Endometrial microvascular endothelial cells (primary cell): Measurements from ENCODE around the gene LTB4R2. TPM values are rescaled to one million over a fixed set of nuclear protein-coding genes. Genes with fewer than 3 reads are reported as not detected.

Experiments used
- in situ Hi-C: cut with HindIII; loops from 2 replicates; pipeline ENCODE4 v1.10.0; 2017; ENCODE audit warnings: low sequenced_read_pairs, low pct_unique_long_range_greater_than_20kb; ENCODE audit errors: inconsistent ontology term
- total RNA-seq: library from RNA; depleted of rRNA; stranded (reverse); fragments of >200 nt; gene quantifications from one replicate; pipeline ENCODE4 v1.2.3, GENCODE V29; 2015; ENCODE audit errors: inconsistent ontology term

The LTB4R2 gene
- total RNA-seq, result 15.8 TPM

- in situ Hi-C loops, result no loop called here
Measured at GRCh38 chr14:24309538-24310264, at the start of gene LTB4R2. Gene LTB4R2 (plus strand): TSS chr14:24310140. CDS start chr14:24310665, 525 bp downstream.

GRCh38 chr14:24260780-24261157 is 49.2 kb upstream of the LTB4R2 start:
- in situ Hi-C loops, result no loop called here

GRCh38 chr14:24261256-24261968 is 48.5 kb upstream of the LTB4R2 start:
- in situ Hi-C loops, result no loop called here

- in situ Hi-C loops, result no loop called here
Measured at GRCh38 chr14:24261969-24262327, 48.0 kb upstream of the LTB4R2 start.

GRCh38 chr14:24262821-24263733 is 46.9 kb upstream of the LTB4R2 start, which contains the start of gene TGM1:
Gene TGM1 (minus strand): TSS chr14:24263177. CDS start chr14:24262352, 825 bp downstream.
- in situ Hi-C loops, result no loop called here

- in situ Hi-C loops, result no loop called here
Measured at GRCh38 chr14:24263848-24264247, 46.1 kb upstream of the LTB4R2 start.

- in situ Hi-C loops, result no loop called here
Measured at GRCh38 chr14:24264298-24264697, 45.6 kb upstream of the LTB4R2 start.

GRCh38 chr14:24266344-24267244 is 43.3 kb upstream of the LTB4R2 start:
- in situ Hi-C loops, result no loop called here

- in situ Hi-C loops, result no loop called here
Measured at GRCh38 chr14:24267516-24267915, 42.4 kb upstream of the LTB4R2 start.

- in situ Hi-C loops, result no loop called here
Measured at GRCh38 chr14:24268225-24268624, 41.7 kb upstream of the LTB4R2 start.

GRCh38 chr14:24269368-24269767 is 40.6 kb upstream of the LTB4R2 start:
- in situ Hi-C loops, result no loop called here

- in situ Hi-C loops, result no loop called here
Measured at GRCh38 chr14:24269910-24270536, 39.9 kb upstream of the LTB4R2 start.

GRCh38 chr14:24270537-24271133 is 39.3 kb upstream of the LTB4R2 start:
- in situ Hi-C loops, result no loop called here

GRCh38 chr14:24271134-24271833 is 38.7 kb upstream of the LTB4R2 start, which contains the start of gene RABGGTA:
Gene RABGGTA (minus strand): TSS chr14:24271597. CDS start chr14:24271115, 482 bp downstream.
- in situ Hi-C loops, result no loop called here

GRCh38 chr14:24271834-24272263 is 38.1 kb upstream of the LTB4R2 start:
- in situ Hi-C loops, result no loop called here

- in situ Hi-C loops, result no loop called here
Measured at GRCh38 chr14:24272467-24272866, 37.5 kb upstream of the LTB4R2 start.

GRCh38 chr14:24273422-24273998 is 36.4 kb upstream of the LTB4R2 start:
- in situ Hi-C loops, result no loop called here
